NCI-H1436 treated with DMSO at 0.1 percent for 48 hours (cell line): ENCODE results near the gene HTR1D.
"Not testable (repeated sequence)": the region's sequence is repeated elsewhere in the genome, so short reads cannot be mapped to it uniquely, and the experiment has no call there.

Experiments
- DNase-seq: peaks from one replicate; lab custom pipeline; 2025; lab: John Stamatoyannopoulos, UW

Gene HTR1D

DNA sequence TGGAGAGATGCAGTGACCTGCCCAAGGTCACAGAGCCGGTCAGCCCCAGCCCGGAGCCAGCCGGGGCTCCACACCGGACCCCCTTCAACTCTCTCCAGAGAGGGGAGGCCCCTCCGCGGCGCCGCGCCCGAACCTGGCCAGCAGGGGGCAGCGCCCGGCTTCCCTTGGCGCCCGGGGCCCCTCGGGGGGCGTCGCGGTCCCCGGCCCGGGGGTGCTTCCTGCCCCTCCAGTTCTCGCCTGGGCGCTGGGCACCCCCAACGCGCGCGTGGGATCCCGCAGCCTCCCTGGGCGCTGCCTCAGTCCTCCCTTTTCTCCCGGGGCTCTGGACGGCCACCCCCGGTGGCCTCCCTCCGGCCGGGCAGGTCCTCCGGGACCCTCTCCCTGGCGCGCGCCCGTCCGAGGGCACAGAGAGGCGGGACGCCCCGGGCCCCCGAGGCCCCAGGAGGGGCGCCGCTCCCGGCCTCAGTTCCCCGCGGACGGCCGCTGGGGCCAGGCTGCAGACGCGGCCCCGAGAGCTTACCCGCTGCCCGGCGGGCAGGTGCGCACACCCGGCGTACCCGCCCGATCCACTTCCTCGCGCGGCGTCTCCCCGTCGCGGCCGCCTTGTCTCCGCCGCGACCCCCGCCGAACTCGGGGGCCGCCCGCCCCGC is 406 bp downstream of the HTR1D start:
- no peak for DNase-seq

- DNase-seq, result no peak
Measured at GRCh38 chr1:23215751-23216449, 1.4 kb downstream of the HTR1D start.

- no peak for DNase-seq
Measured at GRCh38 chr1:23215291-23215690, 2.0 kb downstream of the HTR1D start.

GRCh38 chr1:23214640-23215039 is 2.7 kb downstream of the HTR1D start:
- no peak for DNase-seq

GRCh38 chr1:23211955-23212354 is 5.3 kb downstream of the HTR1D start:
- no peak for DNase-seq

- DNase-seq, result no peak
Measured at GRCh38 chr1:23210963-23211362, 6.3 kb downstream of the HTR1D start.

DNA sequence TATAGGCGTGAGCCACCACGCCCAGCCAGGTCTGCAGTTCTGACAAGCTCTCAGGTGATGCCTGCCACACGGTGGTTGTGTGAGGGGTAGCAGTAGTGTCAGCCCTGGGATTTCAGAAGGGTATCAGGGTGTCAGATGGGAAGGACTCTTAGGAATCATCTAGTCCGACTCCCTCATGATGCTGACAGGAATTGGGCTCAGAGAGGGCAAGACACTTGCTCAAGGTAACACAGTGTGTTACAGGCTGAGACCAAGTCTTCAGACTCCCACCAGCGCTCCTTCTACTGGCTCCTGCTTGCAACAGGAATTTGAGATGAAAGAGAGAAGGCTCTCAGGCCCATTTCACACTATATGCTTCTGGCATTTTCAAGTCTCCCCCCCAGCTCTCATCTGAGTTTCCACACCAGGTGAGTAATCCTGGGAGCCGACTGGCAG is 6.9 kb downstream of the HTR1D start:
- no peak for DNase-seq

- no peak for DNase-seq
Measured at GRCh38 chr1:23209770-23210169, 7.5 kb downstream of the HTR1D start.

DNA sequence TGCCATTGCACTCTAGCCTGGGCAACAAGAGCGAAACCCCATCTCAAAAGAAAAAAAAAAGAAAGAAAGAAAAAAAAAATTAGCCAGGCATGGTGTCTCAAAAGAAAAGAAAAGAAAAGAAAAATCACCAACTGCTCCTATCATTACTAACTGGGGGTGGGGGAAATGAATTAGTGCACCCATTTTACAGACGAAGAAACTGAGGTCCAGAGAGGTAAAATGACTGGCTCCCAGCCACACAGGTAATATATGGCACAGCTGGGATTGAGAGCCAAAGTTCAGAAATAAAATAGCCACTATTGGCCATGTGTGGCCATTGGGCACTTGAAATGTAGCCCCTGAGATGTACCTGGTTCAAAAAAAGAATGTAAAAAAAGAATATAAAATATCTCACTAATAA is 8.8 kb downstream of the HTR1D start:
- DNase-seq, result no peak

GRCh38 chr1:23207733-23208132 is 9.6 kb downstream of the HTR1D start:
- not testable (repeated sequence) for DNase-seq

- DNase-seq, result no peak
Measured at GRCh38 chr1:23202263-23202749, 15.0 kb downstream of the HTR1D start.

GRCh38 chr1:23200883-23201282 is 16.4 kb downstream of the HTR1D start:
- no peak for DNase-seq

GRCh38 chr1:23198373-23198772 is 18.9 kb downstream of the HTR1D start:
- DNase-seq, result no peak

DNA sequence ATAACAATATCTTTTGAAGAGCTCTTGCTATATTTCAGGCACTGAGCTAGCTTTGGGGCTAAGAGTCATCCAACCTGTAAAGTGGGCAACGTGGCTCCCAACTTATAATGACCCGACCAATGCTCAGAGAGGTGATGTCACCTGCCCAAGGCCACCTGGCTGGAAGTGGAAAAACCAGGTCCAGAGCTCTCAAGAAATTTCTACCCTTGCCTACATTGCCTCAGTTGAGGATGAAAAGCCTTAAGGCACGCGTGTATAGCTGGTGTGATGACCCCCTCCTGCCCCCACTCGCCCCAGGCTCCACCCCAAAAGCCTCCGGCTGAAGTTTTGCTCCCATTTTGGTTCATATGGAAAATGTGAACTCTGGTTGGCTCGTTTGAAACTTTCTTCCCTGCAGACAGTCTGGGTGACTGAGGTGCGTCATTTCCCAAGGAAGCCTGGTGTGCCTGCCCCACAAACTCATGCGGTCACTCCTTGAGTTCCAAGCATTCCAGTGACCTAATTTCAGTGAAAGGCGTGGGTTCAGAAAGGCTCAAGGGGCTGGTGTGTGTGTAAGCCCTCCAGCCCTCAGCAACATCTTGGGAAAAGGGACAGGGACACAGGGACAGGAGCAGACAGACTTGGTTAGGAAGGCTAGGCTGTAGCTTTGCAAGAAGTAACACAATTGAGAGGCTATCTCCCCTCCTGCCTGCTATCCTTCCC is 20.5 kb downstream of the HTR1D start:
- no peak for DNase-seq

DNA sequence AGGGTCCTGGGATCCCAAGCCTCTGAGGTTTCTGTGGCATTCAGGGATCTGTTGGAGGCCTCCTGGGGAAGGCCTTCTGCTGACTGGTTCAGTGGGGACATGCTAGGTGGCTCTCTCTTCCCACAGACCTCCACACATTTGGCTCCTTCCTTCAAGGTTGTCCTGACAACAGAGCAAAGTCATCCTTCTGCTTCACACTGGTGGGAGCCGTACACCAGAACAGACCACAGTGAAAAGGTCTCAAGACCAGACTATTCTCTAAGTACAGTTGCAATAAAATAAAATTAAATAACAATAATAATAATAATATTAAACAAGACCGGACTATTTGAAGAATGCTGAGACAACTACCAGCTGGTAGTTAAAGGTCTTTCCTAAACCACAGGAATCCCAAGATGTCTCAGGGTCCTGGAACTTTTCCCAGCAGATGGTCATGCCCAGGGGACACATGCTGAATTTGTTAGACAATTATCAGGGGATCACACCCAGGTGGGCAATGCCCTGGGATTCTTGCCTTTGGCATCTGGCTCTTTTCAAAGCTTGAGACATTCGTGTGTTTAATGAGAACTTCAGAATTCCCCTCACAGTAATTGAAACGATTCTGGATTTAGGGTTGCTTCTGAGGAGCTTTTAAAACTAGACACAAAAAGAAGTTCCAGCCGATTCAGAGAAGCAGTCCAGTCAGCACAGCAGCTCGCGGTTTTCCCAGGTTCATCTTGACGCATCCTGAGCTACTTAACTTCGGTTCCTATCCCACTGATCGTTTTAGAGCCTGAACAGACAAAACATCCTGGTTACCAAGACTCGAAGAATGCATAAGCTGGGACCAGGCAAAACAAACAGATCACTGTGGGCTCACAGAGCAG is 22.9 kb downstream of the HTR1D start:
- no peak for DNase-seq

GRCh38 chr1:23193391-23194118 is 23.7 kb downstream of the HTR1D start:
- DNase-seq, result no peak

GRCh38 chr1:23191199-23191598 is 26.1 kb downstream of the HTR1D start:
- no peak for DNase-seq

- not testable (repeated sequence) for DNase-seq
Measured at GRCh38 chr1:23188936-23189452, 28.3 kb downstream of the HTR1D start.

DNA sequence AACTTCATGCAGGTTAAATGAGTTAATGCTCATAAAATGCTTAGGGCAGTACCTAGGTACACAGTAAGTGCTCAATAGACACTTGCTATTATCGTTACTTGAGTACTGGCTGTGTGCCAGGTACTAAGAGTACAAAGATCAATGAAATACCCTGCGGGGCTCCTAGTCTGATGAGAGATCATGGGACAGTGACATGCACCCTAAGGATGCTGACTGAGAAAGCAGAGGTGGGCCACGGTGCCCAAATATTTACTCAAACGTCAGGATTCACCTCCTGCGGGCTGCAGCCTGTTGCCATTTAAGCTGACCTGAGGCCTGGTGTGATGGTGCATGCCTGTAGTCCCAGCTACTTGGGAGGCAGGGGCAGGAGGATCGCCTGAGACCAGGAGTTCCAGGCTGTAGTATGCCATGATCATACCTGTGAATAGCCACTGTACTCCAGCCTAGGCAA is 28.8 kb downstream of the HTR1D start:
- DNase-seq, result no peak

DNA sequence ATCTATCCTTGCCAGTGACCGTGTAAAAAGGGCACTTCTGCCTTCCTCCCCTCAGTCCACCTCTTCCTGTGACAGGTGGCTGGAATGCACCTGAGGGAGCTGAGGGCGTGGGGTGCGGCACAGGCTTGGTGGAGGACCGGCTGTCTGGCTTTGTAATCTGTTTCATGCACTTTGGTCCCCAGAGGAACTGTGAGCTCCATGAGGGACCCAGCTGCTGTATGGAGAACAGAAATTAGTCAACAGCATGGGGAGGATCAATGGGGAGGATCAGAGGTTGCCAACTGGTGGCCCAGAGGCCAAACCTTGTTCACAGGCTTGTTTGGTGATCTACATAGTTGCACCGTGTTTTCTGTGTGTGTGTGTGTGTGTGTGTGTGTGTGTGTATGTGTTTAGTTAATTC is 29.7 kb downstream of the HTR1D start:
- no peak for DNase-seq

DNA sequence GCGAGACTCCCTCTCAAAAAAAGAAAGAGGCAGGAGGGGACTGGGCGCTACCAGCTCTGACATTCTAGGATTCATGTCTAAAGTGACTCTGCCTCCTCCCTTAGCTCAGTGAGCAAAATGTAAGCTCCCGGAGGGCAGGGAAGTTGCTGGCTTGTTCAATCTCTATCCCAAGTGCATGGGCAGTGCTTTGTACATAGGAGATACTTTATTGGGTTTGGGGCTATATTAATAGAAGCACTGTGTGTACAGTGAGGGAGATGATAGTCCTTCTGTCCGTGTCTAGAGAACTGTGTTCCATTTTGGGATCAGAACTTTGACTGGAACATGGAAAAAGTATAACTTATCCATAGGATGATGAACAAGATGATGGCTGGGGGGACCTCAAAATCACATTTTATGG is 31.9 kb downstream of the HTR1D start:
- no peak for DNase-seq
